Activated CD4-positive, alpha-beta T cell treated with anti-CD3 and anti-CD28 coated beads, Interleukin-10, Interleukin-2, amounts not matched to agents 100 ng/mL and 50 ng/mL, durations not matched to agents 16 hours and 8 hours (primary cell): ENCODE data around the gene CARD19.
A peak's percentile ranks its signal among the peaks of the same experiment; 100 is the strongest.

Source experiments
- DNase-seq: peaks from one replicate; pipeline ENCODE4 v3.0.0-alpha.2; 2020

The CARD19 gene

GRCh38 chr9:93134740-93135444 lies 38.9 kb downstream of the CARD19 start:
- DNase-seq, result no peak

- DNase-seq, result no peak
Observed at GRCh38 chr9:93136011-93136440, 40.0 kb downstream of the CARD19 start.

GRCh38 chr9:93137362-93137761 lies 41.3 kb downstream of the CARD19 start:
- no peak for DNase-seq

GRCh38 chr9:93138171-93138764 lies 42.3 kb downstream of the CARD19 start:
- DNase-seq, result no peak

- no peak for DNase-seq
Observed at GRCh38 chr9:93139365-93140182, 43.6 kb downstream of the CARD19 start.

- no peak for DNase-seq
Observed at GRCh38 chr9:93141771-93142483, 45.9 kb downstream of the CARD19 start.

GRCh38 chr9:93143830-93144530 lies 48.0 kb downstream of the CARD19 start:
- DNase-seq, result no peak

- peak; percentile 51 for DNase-seq
Observed at GRCh38 chr9:93146696-93147095, 50.7 kb downstream of the CARD19 start.

- no peak for DNase-seq
Observed at GRCh38 chr9:93147632-93148031, 51.6 kb downstream of the CARD19 start.

- DNase-seq, result no peak
Observed at GRCh38 chr9:93148721-93149120, 52.7 kb downstream of the CARD19 start.

GRCh38 chr9:93149361-93149760 lies 53.3 kb downstream of the CARD19 start:
- no peak for DNase-seq

GRCh38 chr9:93151097-93151784 lies 55.2 kb downstream of the CARD19 start:
- no peak for DNase-seq

GRCh38 chr9:93154293-93154903 lies 58.4 kb downstream of the CARD19 start:
- peak; percentile 70 for DNase-seq

GRCh38 chr9:93155716-93156474 lies 59.9 kb downstream of the CARD19 start:
- no peak for DNase-seq

- DNase-seq, result peak; percentile 96
Observed at GRCh38 chr9:93156475-93157008, 60.5 kb downstream of the CARD19 start.

GRCh38 chr9:93159601-93160471 lies 63.8 kb downstream of the CARD19 start:
- peak; percentile 85 for DNase-seq

- DNase-seq, result no peak
Observed at GRCh38 chr9:93161786-93162562, 66.0 kb downstream of the CARD19 start.
